ENCODE data around the gene ZNF688.
A peak's percentile ranks its signal among the peaks of the same experiment; 100 is the strongest.
"Not testable (repeated sequence)": the region's sequence is repeated elsewhere in the genome, so short reads cannot be mapped to it uniquely, and the experiment has no call there.

Gene ZNF688

GRCh38 chr16:30571445-30572322 is at the start of gene ZNF688:
TSS of gene ZNF688 (minus strand) at chr16:30571714. CDS start at chr16:30571629, 85 bp downstream.
- peak; percentile 97 for DNase-seq (ENCODE audit: low spot score)

- no peak for DNase-seq (ENCODE audit: low spot score)
Observed at GRCh38 chr16:30620169-30620568, 48.7 kb upstream of the ZNF688 start.

- DNase-seq (ENCODE audit: low spot score) = no peak
Observed at GRCh38 chr16:30619638-30620037, 48.1 kb upstream of the ZNF688 start.

GRCh38 chr16:30619202-30619601 is 47.7 kb upstream of the ZNF688 start:
- no peak for DNase-seq (ENCODE audit: low spot score)

GRCh38 chr16:30615358-30616091 is 44.0 kb upstream of the ZNF688 start:
- DNase-seq (ENCODE audit: low spot score) = peak; percentile 41

GRCh38 chr16:30609926-30610839 is 38.7 kb upstream of the ZNF688 start, which contains the start of gene ZNF689:
TSS of gene ZNF689 (minus strand) at chr16:30610389. CDS start at chr16:30610041, 348 bp downstream.
- peak; percentile 98 for DNase-seq (ENCODE audit: low spot score)

GRCh38 chr16:30609002-30609925 is 37.8 kb upstream of the ZNF688 start:
- peak; percentile 65 for DNase-seq (ENCODE audit: low spot score)

- DNase-seq (ENCODE audit: low spot score) = no peak
Observed at GRCh38 chr16:30606004-30606403, 34.5 kb upstream of the ZNF688 start.

GRCh38 chr16:30605158-30605557 is 33.6 kb upstream of the ZNF688 start:
- no peak for DNase-seq (ENCODE audit: low spot score)

GRCh38 chr16:30604316-30604947 is 32.9 kb upstream of the ZNF688 start:
- DNase-seq (ENCODE audit: low spot score) = no peak

- DNase-seq (ENCODE audit: low spot score) = no peak
Observed at GRCh38 chr16:30603945-30604315, 32.4 kb upstream of the ZNF688 start.

GRCh38 chr16:30602616-30603277 is 31.2 kb upstream of the ZNF688 start:
- peak; percentile 44 for DNase-seq (ENCODE audit: low spot score)

- DNase-seq (ENCODE audit: low spot score) = no peak
Observed at GRCh38 chr16:30601966-30602365, 30.5 kb upstream of the ZNF688 start.

GRCh38 chr16:30600929-30601328 is 29.4 kb upstream of the ZNF688 start:
- DNase-seq (ENCODE audit: low spot score) = no peak

- DNase-seq (ENCODE audit: low spot score) = no peak
Observed at GRCh38 chr16:30600215-30600614, 28.7 kb upstream of the ZNF688 start.

- no peak for DNase-seq (ENCODE audit: low spot score)
Observed at GRCh38 chr16:30592871-30593270, 21.4 kb upstream of the ZNF688 start.

GRCh38 chr16:30590869-30591268 is 19.4 kb upstream of the ZNF688 start:
- not testable (repeated sequence) for DNase-seq (ENCODE audit: low spot score)

GRCh38 chr16:30589582-30589981 is 18.1 kb upstream of the ZNF688 start:
- DNase-seq (ENCODE audit: low spot score) = not testable (repeated sequence)

- DNase-seq (ENCODE audit: low spot score) = no peak
Observed at GRCh38 chr16:30588651-30589050, 17.1 kb upstream of the ZNF688 start.

Data from AG08396 (cell line).